Measurements from ENCODE around the gene CNIH1.

Gene CNIH1

DNA sequence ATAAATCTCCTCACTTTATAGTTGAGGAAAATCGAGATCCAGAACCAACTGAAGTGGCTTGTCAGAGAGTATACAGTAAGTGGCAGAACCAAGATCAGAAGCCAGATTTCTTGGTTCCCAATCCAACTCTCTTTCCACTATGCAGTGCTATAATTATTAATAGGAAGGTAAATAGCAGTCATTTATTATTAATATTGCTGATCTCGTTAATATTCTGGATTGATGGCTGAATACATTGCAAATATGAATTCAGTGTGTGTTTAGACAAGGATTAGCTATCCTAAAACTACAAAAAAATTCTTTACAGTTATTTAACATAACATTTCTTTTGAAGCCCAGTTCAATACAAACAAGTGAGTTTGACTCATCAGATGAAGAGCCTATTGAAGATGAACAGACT, 41.6 kb downstream of the CNIH1 start:
- no peak overlapping the region for H3K27ac ChIP-seq (ENCODE audit: poor library complexity, severe bottlenecking)
- no peak overlapping the region for H3K4me3 ChIP-seq (ENCODE audit: severe bottlenecking)
- H3K4me1 ChIP-seq (ENCODE audit: insufficient read depth, poor library complexity, severe bottlenecking): peaks cover 11% of the 10 kb centered on the region
- H3K9me3 ChIP-seq (ENCODE audit: severe bottlenecking): no peaks in the 10 kb centered on the region
- no peak for ATAC-seq (ENCODE audit: low read depth)
- no peak for DNase-seq (ENCODE audit: low spot score)
- H3K36me3 ChIP-seq (ENCODE audit: low read depth): peaks cover 48% of the 10 kb centered on the region
- TF ChIP-seq, protein P1, sequence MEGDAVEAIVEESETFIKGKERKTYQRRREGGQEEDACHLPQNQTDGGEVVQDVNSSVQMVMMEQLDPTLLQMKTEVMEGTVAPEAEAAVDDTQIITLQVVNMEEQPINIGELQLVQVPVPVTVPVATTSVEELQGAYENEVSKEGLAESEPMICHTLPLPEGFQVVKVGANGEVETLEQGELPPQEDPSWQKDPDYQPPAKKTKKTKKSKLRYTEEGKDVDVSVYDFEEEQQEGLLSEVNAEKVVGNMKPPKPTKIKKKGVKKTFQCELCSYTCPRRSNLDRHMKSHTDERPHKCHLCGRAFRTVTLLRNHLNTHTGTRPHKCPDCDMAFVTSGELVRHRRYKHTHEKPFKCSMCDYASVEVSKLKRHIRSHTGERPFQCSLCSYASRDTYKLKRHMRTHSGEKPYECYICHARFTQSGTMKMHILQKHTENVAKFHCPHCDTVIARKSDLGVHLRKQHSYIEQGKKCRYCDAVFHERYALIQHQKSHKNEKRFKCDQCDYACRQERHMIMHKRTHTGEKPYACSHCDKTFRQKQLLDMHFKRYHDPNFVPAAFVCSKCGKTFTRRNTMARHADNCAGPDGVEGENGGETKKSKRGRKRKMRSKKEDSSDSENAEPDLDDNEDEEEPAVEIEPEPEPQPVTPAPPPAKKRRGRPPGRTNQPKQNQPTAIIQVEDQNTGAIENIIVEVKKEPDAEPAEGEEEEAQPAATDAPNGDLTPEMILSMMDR (IDR thresholded peaks at IDR 0.05; ENCODE audit: poor library complexity, severe bottlenecking): no peak
- H3K27me3 ChIP-seq (ENCODE audit: insufficient read depth, poor library complexity, severe bottlenecking): no peaks in the 10 kb centered on the region

DNA sequence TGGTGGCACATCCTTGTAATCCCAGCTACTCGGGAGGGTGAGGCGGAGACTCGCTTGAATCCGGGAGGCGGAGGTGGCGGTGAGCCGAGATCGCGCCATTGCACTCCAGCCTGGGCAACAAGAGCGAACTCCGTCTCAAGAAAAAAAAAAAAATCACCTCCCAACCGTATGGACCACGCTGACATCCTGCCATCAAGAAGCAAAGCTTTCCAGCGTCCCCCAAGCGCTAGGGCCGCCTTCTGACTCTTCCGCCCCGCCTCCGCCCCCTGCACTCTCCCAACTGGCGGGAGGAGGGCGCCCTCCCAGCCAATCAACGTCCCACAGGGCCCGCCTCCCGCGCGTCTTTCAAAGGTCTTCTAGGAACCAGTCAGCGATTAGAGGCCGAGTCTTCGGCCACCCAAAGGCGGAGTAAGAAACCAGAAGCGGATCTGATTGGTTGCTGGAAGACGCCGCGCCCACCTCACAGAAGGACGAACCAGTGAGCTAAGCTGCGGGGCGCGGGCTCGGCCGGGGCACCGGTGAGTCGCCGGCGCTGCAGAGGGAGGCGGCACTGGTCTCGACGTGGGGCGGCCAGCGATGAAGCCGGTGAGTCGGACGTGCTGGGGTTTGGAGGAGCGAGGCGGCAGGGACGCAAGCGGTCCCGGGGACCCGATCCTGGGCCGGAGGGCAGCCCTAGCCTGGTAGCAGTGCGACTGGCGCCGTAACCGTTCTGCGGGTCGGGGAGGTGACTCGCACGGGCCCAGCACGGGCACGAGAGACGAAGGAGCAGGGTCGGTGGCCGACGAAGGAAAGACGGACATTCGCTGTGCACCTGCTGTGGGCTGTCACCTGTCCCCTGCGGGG, 44.5 kb downstream of the CNIH1 start, which contains the start of gene CDKN3:
Gene CDKN3 (plus strand): TSS at position 515 of the 843 bp plus-strand sequence. CDS start 62 bp downstream, at position 577.
- TF ChIP-seq, protein P1 (IDR thresholded peaks at IDR 0.05; ENCODE audit: poor library complexity, severe bottlenecking): peak; percentile 58
- Histone ChIP-seq H3K27me3 (ENCODE audit: insufficient read depth, poor library complexity, severe bottlenecking) (no peaks in the 10 kb centered on the region), H3K4me3 (ENCODE audit: severe bottlenecking) (peak within 1 kb of the TSS; percentile 60), H3K36me3 (ENCODE audit: low read depth) (peaks cover 20% of the 10 kb centered on the region), H3K4me1 (ENCODE audit: insufficient read depth, poor library complexity, severe bottlenecking) (peaks cover 11% of the 10 kb centered on the region), H3K9me3 (ENCODE audit: severe bottlenecking) (no peaks in the 10 kb centered on the region), H3K27ac (ENCODE audit: poor library complexity, severe bottlenecking) (peak within 1 kb of the TSS; percentile 13)
- ATAC-seq (ENCODE audit: low read depth): peak; percentile 98
- peak; percentile 99 for DNase-seq (ENCODE audit: low spot score)

DNA sequence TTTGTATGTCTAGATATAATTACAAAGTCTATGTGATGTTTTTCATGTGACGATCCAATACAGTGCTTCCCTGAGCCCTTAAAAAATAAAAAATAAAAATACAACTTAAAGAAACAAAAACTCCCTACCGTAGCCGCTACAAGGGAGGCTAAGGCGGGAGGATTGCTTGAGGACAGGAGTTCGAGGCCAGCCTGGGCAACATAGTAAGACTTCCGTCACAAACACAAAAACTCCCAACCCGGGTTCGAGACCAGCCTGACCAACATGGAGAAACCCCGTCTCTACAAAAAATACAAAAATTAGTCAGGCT, 45.0 kb downstream of the CNIH1 start:
- Histone ChIP-seq H3K4me1 (ENCODE audit: insufficient read depth, poor library complexity, severe bottlenecking) (peaks cover 11% of the 10 kb centered on the region), H3K36me3 (ENCODE audit: low read depth) (peaks cover 14% of the 10 kb centered on the region), H3K27ac (ENCODE audit: poor library complexity, severe bottlenecking) (peak overlapping the region; percentile 13), H3K27me3 (ENCODE audit: insufficient read depth, poor library complexity, severe bottlenecking) (no peaks in the 10 kb centered on the region), H3K4me3 (ENCODE audit: severe bottlenecking) (peak overlapping the region; percentile 60), H3K9me3 (ENCODE audit: severe bottlenecking) (no peaks in the 10 kb centered on the region)
- ATAC-seq (ENCODE audit: low read depth) (no peak), DNase-seq (ENCODE audit: low spot score) (no peak)
- TF ChIP-seq, protein P1 (IDR thresholded peaks at IDR 0.05; ENCODE audit: poor library complexity, severe bottlenecking): no peak

DNA sequence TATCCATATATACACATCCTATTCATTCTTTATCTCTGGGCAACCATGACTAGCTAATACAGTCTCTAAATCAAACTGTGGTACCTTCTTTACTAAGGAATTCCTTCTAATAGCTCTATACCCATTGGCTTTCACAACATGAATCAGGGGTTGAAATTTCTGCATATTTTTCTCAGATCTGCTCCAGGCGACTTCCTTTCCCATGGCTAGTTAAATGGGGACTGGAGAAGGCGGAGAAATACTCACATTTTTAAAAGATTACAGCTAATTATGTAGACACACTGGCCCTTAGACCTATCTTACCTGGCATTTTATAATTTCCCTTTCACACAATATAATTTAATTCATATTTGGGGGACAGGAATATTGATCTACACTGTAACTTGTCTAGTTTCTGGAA, 45.5 kb downstream of the CNIH1 start:
- no peak for DNase-seq (ENCODE audit: low spot score)
- H3K4me3 ChIP-seq (ENCODE audit: severe bottlenecking): no peak overlapping the region
- H3K36me3 ChIP-seq (ENCODE audit: low read depth): peaks cover 10% of the 10 kb centered on the region
- no peak overlapping the region for H3K27ac ChIP-seq (ENCODE audit: poor library complexity, severe bottlenecking)
- no peaks in the 10 kb centered on the region for H3K27me3 ChIP-seq (ENCODE audit: insufficient read depth, poor library complexity, severe bottlenecking)
- H3K9me3 ChIP-seq (ENCODE audit: severe bottlenecking): no peaks in the 10 kb centered on the region
- ATAC-seq (ENCODE audit: low read depth): no peak
- H3K4me1 ChIP-seq (ENCODE audit: insufficient read depth, poor library complexity, severe bottlenecking): peaks cover 11% of the 10 kb centered on the region
- TF ChIP-seq, protein P1 (IDR thresholded peaks at IDR 0.05; ENCODE audit: poor library complexity, severe bottlenecking): no peak

DNA sequence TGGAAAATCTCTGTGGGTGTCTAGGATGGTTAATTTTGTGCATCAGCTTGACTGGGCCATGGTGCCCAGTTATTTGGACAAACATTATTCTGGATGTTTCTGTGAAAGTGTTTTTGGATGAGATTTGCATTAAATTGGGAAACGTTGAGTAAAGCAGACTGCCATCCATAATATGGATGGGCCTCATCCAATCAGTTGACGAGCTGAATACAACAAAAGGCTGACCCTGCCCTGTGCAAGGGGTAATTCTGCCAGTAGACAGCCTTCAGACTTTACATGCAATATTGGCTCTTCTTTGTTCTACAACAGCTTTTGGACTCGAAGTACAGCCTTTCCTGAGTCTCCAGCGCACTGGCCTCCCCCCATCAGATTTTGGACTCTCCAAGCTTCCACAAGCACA, 45.9 kb downstream of the CNIH1 start:
- TF ChIP-seq, protein P1 (IDR thresholded peaks at IDR 0.05; ENCODE audit: poor library complexity, severe bottlenecking): no peak
- Histone ChIP-seq H3K9me3 (ENCODE audit: severe bottlenecking) (no peaks in the 10 kb centered on the region), H3K27ac (ENCODE audit: poor library complexity, severe bottlenecking) (no peak overlapping the region), H3K4me1 (ENCODE audit: insufficient read depth, poor library complexity, severe bottlenecking) (peaks cover 11% of the 10 kb centered on the region), H3K36me3 (ENCODE audit: low read depth) (peaks cover 6% of the 10 kb centered on the region), H3K27me3 (ENCODE audit: insufficient read depth, poor library complexity, severe bottlenecking) (no peaks in the 10 kb centered on the region), H3K4me3 (ENCODE audit: severe bottlenecking) (no peak overlapping the region)
- ATAC-seq (ENCODE audit: low read depth) (no peak), DNase-seq (ENCODE audit: low spot score) (no peak)

All from RWPE2 (cell line).